T-helper 1 cell treated with Interleukin-12 subunit alpha and Interleukin-12 subunit beta and Interleukin-4 antibody, amounts not matched to agents 30 ng/mL and 1 ng/mL, for 36 hours (primary cell): ENCODE measurements around the gene RPTOR. TPM values are rescaled to one million over a fixed set of nuclear protein-coding genes. Genes with fewer than 3 reads are reported as not detected.
"Not testable (repeated sequence)": the region's sequence is repeated elsewhere in the genome, so short reads cannot be mapped to it uniquely, and the experiment has no call there.

Source experiments
- intact Hi-C: fragments of 100-400 bp; cut with micrococcal nuclease; formaldehyde crosslinking; loops from one replicate; pipeline ENCODE4 v1.15.1; 2024
- total RNA-seq: library from RNA; stranded (reverse); gene quantifications from 2 replicates; pipeline ENCODE4 v1.2.3, GENCODE V29; 2022

The RPTOR gene
- total RNA-seq, 1 donor from 2014 or later = 75.6 TPM

- intact Hi-C loops = no loop called here
Observed at GRCh38 chr17:80683625-80684104, 139.0 kb downstream of the RPTOR start.

DNA sequence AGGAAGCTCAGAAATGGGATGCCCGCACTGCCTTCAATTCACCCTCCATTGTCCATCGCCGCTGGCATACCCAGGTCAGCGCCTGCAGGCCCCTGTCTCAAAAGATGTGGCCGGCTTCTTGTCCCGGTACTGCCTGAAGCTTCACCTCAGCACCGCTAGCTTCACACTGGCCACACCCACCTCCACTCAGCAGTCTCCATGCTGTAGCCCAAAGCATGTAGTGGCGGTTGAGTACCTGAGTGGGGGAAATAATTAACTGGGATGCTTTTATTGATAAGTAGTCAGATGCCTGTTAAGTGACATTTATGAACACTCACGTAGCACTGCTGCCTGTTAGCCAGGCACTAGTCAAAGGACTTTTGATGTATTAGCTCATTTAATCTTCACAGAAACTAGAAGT lies 143.2 kb downstream of the RPTOR start:
- intact Hi-C loops = no loop called here

DNA sequence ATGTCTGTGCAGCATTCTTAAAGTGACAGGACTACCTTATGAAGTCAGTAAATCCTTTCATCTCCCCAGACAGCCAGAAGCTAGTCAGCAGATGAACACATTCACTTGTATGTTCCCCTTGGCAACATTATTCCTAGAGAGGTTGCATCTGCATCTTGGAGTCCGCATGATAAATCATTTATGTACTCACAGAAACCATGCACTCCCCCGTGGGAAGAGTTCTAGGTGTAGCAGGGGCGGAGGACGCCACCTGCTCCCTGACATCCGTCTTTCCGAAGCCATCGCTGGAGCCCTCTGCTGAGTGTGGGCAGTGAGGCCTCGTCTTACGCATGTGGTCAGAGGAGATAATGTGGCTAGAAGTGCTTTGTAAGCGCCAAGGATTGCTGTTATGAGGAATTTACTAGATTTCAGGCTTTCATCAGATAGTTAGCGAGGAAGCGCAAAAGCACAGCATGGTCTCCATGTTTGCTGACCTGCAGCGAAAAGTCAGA lies 144.5 kb downstream of the RPTOR start:
- intact Hi-C loops = no loop called here

GRCh38 chr17:80691784-80692183 lies 147.1 kb downstream of the RPTOR start:
- intact Hi-C loops = no loop called here

DNA sequence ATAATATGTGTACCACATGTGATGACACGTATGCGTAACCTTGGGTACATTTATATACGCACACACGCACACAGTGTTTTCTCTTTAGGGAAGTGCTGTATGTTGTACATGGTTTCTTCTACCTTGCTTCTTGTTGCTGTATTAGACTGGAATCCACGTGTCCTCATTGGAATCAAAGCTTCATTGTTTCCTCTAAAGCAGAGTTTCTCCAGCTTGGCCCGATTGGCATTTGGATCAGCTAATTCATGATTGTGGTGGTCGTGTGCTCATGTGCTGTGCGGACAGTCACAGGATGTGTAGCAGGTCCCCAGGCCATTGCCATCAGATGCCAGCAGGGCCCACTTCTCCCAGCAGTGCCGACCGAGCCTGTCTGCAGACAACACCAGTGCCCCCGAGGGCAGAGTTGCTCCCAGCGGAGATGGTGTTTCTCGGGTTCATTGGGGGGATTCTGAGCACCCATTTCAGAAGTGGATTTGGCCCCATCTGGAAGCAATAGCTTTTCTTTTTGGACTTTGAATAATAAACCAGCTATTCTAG lies 148.4 kb downstream of the RPTOR start:
- intact Hi-C loops = no loop called here

- intact Hi-C loops = no loop called here
Observed at GRCh38 chr17:80693511-80693910, 148.9 kb downstream of the RPTOR start.

GRCh38 chr17:80694085-80694991 lies 149.7 kb downstream of the RPTOR start:
- intact Hi-C loops = no loop called here

GRCh38 chr17:80694992-80695912 lies 150.6 kb downstream of the RPTOR start:
- intact Hi-C loops = no loop called here

- intact Hi-C loops = no loop called here
Observed at GRCh38 chr17:80695979-80696378, 151.3 kb downstream of the RPTOR start.

GRCh38 chr17:80696456-80696855 lies 151.8 kb downstream of the RPTOR start:
- intact Hi-C loops = no loop called here

GRCh38 chr17:80696964-80697363 lies 152.3 kb downstream of the RPTOR start:
- intact Hi-C loops = no loop called here

DNA sequence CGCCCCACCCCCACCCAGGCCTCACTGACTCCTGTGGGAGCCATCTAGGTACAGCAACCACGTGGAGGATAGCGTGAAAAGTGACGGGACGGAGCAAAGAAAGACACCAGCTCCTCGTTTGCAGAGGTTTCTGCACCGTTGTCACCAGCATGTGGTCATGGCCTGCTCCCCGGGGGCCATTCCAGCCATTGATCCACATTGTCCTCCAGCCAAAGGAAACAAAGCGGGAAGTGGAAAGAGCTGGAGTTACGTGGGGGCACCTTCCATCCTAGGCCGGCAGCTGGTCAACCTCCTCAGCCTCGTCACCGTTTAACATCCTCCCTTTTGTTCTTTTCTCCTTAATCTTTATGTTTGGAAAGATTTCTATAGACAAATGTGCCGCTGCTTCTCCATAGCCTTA lies 153.7 kb downstream of the RPTOR start:
- intact Hi-C loops = no loop called here

DNA sequence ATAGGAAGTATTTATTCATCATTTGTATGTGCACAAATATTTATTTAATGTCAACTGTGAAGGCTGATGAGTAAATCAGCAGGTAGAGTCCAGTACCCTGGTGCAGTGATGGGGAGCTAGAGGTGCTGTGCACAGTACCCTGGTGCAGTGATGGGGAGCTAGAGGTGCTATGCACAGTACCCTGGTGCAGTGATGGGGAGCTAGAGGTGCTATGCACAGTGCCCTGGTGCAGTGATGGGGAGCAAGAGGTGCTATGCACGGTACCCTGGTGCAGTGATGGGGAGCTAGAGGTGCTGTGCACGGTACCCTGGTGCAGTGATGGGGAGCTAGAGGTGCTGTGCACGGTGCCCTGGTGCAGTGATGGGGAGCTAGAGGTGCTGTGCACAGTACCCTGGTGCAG lies 154.6 kb downstream of the RPTOR start:
- intact Hi-C loops = not testable (repeated sequence)

- intact Hi-C loops = no loop called here
Observed at GRCh38 chr17:80701730-80702129, 157.1 kb downstream of the RPTOR start.

- intact Hi-C loops = loop anchor here (1.0 kb wide), 2 partner anchors 37 to 131 kb away; no protein-coding TSS in a partner anchor
Observed at GRCh38 chr17:80702315-80703141, 157.9 kb downstream of the RPTOR start.

DNA sequence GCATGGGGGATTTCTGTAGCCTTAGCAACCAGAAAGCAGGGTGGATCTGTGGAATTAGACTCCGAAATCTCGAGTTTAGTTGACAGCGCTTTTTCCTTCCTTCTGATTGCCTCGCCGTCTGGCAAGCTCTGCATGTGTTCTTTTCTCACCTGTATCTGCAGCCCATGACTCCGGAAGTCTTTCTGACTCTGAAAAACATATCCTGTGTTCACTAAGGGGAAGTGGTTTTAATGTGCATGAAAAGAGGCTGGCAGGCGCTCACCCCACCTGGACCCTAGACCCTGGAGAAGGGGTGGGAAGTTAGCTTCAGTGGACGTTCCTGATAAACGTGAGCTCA lies 158.5 kb downstream of the RPTOR start:
- intact Hi-C loops = loop anchor here (1.0 kb wide), 2 partner anchors 38 to 130 kb away; no protein-coding TSS in a partner anchor

- intact Hi-C loops = no loop called here
Observed at GRCh38 chr17:80704381-80704819, 159.8 kb downstream of the RPTOR start.

GRCh38 chr17:80704894-80705293 lies 160.3 kb downstream of the RPTOR start:
- intact Hi-C loops = no loop called here

GRCh38 chr17:80705988-80706387 lies 161.3 kb downstream of the RPTOR start:
- intact Hi-C loops = no loop called here

- intact Hi-C loops = no loop called here
Observed at GRCh38 chr17:80706463-80706867, 161.8 kb downstream of the RPTOR start.
